T-helper 2 cell treated with Interferon-gamma antibody and Interleukin-4, amounts not matched to agents 5 μg/mL and 100 μg/mL, for 36 hours (primary cell): ENCODE data around the gene ATOSA.
A peak's percentile ranks its signal among the peaks of the same experiment; 100 is the strongest.

ENCODE experiments used
- DNase-seq: peaks from one replicate; pipeline ENCODE4 v3.0.0; 2021; ENCODE audit warnings: low spot score
- H3K27ac Mint-ChIP-seq: one replicate; pipeline ENCODE4 v1.8.0; 2021; ENCODE audit warnings: mild to moderate bottlenecking, mixed read lengths
- H3K27me3 Mint-ChIP-seq: one replicate; pipeline ENCODE4 v1.8.0; 2021; ENCODE audit warnings: low read depth, mixed read lengths
- H3K36me3 Mint-ChIP-seq: one replicate; pipeline ENCODE4 v1.8.0; 2021; ENCODE audit warnings: low read depth, mixed read lengths
- H3K4me1 Mint-ChIP-seq: one replicate; pipeline ENCODE4 v1.8.0; 2021; ENCODE audit warnings: low read depth, mixed read lengths
- H3K4me3 Mint-ChIP-seq: one replicate; pipeline ENCODE4 v1.8.0; 2022; ENCODE audit warnings: mild to moderate bottlenecking, moderate library complexity, mixed read lengths
- H3K9me3 Mint-ChIP-seq: one replicate; pipeline ENCODE4 v1.8.0; 2021; ENCODE audit warnings: mixed read lengths

ATOSA gene

GRCh38 chr15:52653431-52653964 lies 25.7 kb downstream of the ATOSA start:
- Mint-ChIP-seq H3K4me3 (no peak overlapping the region), H3K9me3 (no peaks in the 10 kb centered on the region), H3K27ac (no peak overlapping the region), H3K27me3 (no peaks in the 10 kb centered on the region), H3K4me1 (peaks cover 6% of the 10 kb centered on the region), H3K36me3 (peaks cover 19% of the 10 kb centered on the region)
- DNase-seq: no peak

GRCh38 chr15:52652984-52653383 lies 26.2 kb downstream of the ATOSA start:
- Mint-ChIP-seq H3K27me3 (no peaks in the 10 kb centered on the region), H3K27ac (no peak overlapping the region), H3K4me1 (peaks cover 6% of the 10 kb centered on the region), H3K4me3 (no peak overlapping the region), H3K9me3 (no peaks in the 10 kb centered on the region), H3K36me3 (peaks cover 14% of the 10 kb centered on the region)
- no peak for DNase-seq

GRCh38 chr15:52652286-52652685 lies 26.9 kb downstream of the ATOSA start:
- Mint-ChIP-seq H3K9me3 (no peaks in the 10 kb centered on the region), H3K4me3 (peak overlapping the region; percentile 59), H3K36me3 (peaks cover 16% of the 10 kb centered on the region), H3K27ac (peak overlapping the region; percentile 60), H3K27me3 (no peaks in the 10 kb centered on the region), H3K4me1 (peaks cover 6% of the 10 kb centered on the region)
- no peak for DNase-seq

GRCh38 chr15:52651868-52652267 lies 27.3 kb downstream of the ATOSA start:
- no peaks in the 10 kb centered on the region for H3K9me3 Mint-ChIP-seq
- peak; percentile 28 for DNase-seq
- H3K4me1 Mint-ChIP-seq: peaks cover 6% of the 10 kb centered on the region
- peak overlapping the region; percentile 59 for H3K4me3 Mint-ChIP-seq
- peaks cover 13% of the 10 kb centered on the region for H3K36me3 Mint-ChIP-seq
- no peaks in the 10 kb centered on the region for H3K27me3 Mint-ChIP-seq
- H3K27ac Mint-ChIP-seq: peak overlapping the region; percentile 60

- Mint-ChIP-seq H3K9me3 (no peaks in the 10 kb centered on the region), H3K4me3 (peak overlapping the region; percentile 59), H3K27ac (no peak overlapping the region), H3K27me3 (no peaks in the 10 kb centered on the region), H3K4me1 (peaks cover 6% of the 10 kb centered on the region), H3K36me3 (peaks cover 14% of the 10 kb centered on the region)
- no peak for DNase-seq
These were observed 28.1 kb downstream of the ATOSA start for GRCh38 chr15:52651114-52651513.

GRCh38 chr15:52649686-52650085 lies 29.5 kb downstream of the ATOSA start:
- Mint-ChIP-seq H3K27ac (no peak overlapping the region), H3K4me3 (no peak overlapping the region), H3K4me1 (peaks cover 6% of the 10 kb centered on the region), H3K27me3 (no peaks in the 10 kb centered on the region), H3K9me3 (no peaks in the 10 kb centered on the region), H3K36me3 (peaks cover 19% of the 10 kb centered on the region)
- no peak for DNase-seq

- no peaks in the 10 kb centered on the region for H3K9me3 Mint-ChIP-seq
- peaks cover 19% of the 10 kb centered on the region for H3K4me1 Mint-ChIP-seq
- peaks cover 18% of the 10 kb centered on the region for H3K36me3 Mint-ChIP-seq
- no peak overlapping the region for H3K27ac Mint-ChIP-seq
- H3K4me3 Mint-ChIP-seq: no peak overlapping the region
- no peak for DNase-seq
- H3K27me3 Mint-ChIP-seq: no peaks in the 10 kb centered on the region
These were observed 33.3 kb downstream of the ATOSA start for GRCh38 chr15:52645916-52646315.

- no peaks in the 10 kb centered on the region for H3K27me3 Mint-ChIP-seq
- H3K9me3 Mint-ChIP-seq: no peaks in the 10 kb centered on the region
- H3K36me3 Mint-ChIP-seq: peaks cover 18% of the 10 kb centered on the region
- H3K27ac Mint-ChIP-seq: no peak overlapping the region
- DNase-seq: no peak
- peaks cover 19% of the 10 kb centered on the region for H3K4me1 Mint-ChIP-seq
- H3K4me3 Mint-ChIP-seq: no peak overlapping the region
These were observed 36.5 kb downstream of the ATOSA start for GRCh38 chr15:52642386-52643361.

- H3K27ac Mint-ChIP-seq: no peak overlapping the region
- no peak for DNase-seq
- peaks cover 4% of the 10 kb centered on the region for H3K4me1 Mint-ChIP-seq
- H3K4me3 Mint-ChIP-seq: no peak overlapping the region
- no peaks in the 10 kb centered on the region for H3K9me3 Mint-ChIP-seq
- peaks cover 19% of the 10 kb centered on the region for H3K36me3 Mint-ChIP-seq
- H3K27me3 Mint-ChIP-seq: no peaks in the 10 kb centered on the region
These were observed 42.7 kb downstream of the ATOSA start for GRCh38 chr15:52636459-52636858.

GRCh38 chr15:52635908-52636307 lies 43.3 kb downstream of the ATOSA start:
- Mint-ChIP-seq H3K4me3 (no peak overlapping the region), H3K4me1 (no peaks in the 10 kb centered on the region), H3K36me3 (peaks cover 19% of the 10 kb centered on the region), H3K27me3 (no peaks in the 10 kb centered on the region), H3K27ac (no peak overlapping the region), H3K9me3 (no peaks in the 10 kb centered on the region)
- no peak for DNase-seq
